Smooth muscle cell (in vitro differentiated cells): ENCODE results near the gene IFT122. TPM values are rescaled to one million over a fixed set of nuclear protein-coding genes. Genes with fewer than 3 reads are reported as not detected.

Source experiments
- DNase-seq: peaks from one replicate; lab custom pipeline; 2025; ENCODE audit not compliant: unreplicated experiment; lab: John Stamatoyannopoulos, UW
- H2AFZ ChIP-seq: fragments of 200-600 bp; sonication (generic); 2 replicates; pipeline ENCODE4 v1.6.0; 2016; ENCODE audit warnings: antibody characterized with exemption, low read depth, mild to moderate bottlenecking
- H3F3A ChIP-seq: fragments of 200-600 bp; sonication (generic); 2 replicates; pipeline ENCODE4 v1.6.0; 2017; ENCODE audit warnings: antibody characterized with exemption, low read depth
- H3K27ac ChIP-seq: fragments of 200-600 bp; sonication (generic); 2 replicates; pipeline ENCODE4 v1.5.1; 2016; ENCODE audit warnings: low read depth, mild to moderate bottlenecking
- H3K27me3 ChIP-seq: fragments of 200-600 bp; sonication (generic); 2 replicates; pipeline ENCODE4 v1.6.1; 2016; ENCODE audit warnings: low read depth, mild to moderate bottlenecking
- H3K36me3 ChIP-seq: fragments of 200-600 bp; sonication (generic); 2 replicates; pipeline ENCODE4 v1.5.1; 2016; ENCODE audit warnings: low read depth
- H3K4me1 ChIP-seq: fragments of 200-600 bp; sonication (generic); 2 replicates; pipeline ENCODE4 v1.5.1; 2016; ENCODE audit warnings: low read depth
- H3K4me2 ChIP-seq: fragments of 200-600 bp; sonication (generic); 2 replicates; pipeline ENCODE4 v1.6.0; 2016; ENCODE audit warnings: mild to moderate bottlenecking
- H3K4me3 ChIP-seq: fragments of 200-600 bp; sonication (generic); 2 replicates; pipeline ENCODE4 v1.5.1; 2016; ENCODE audit warnings: mild to moderate bottlenecking
- H3K79me2 ChIP-seq: fragments of 200-600 bp; sonication (generic); 2 replicates; pipeline ENCODE4 v1.6.0; 2016; ENCODE audit warnings: low read depth, mild to moderate bottlenecking
- H3K9ac ChIP-seq: fragments of 200-600 bp; sonication (generic); 2 replicates; pipeline ENCODE4 v1.6.0; 2016; ENCODE audit warnings: low read depth
- H3K9me3 ChIP-seq: fragments of 200-600 bp; sonication (generic); replicated peaks from 2 replicates; pipeline ENCODE4 v1.5.1; 2016; ENCODE audit warnings: low read depth
- H4K20me1 ChIP-seq: fragments of 200-600 bp; sonication (generic); 2 replicates; pipeline ENCODE4 v1.6.0; 2016; ENCODE audit warnings: low read depth
- CTCF ChIP-seq: fragments of 200-600 bp; sonication (generic); IDR thresholded peaks from 2 replicates; pipeline ENCODE4 v1.5.1; 2017; ENCODE audit warnings: borderline replicate concordance, mild to moderate bottlenecking, antibody characterized with exemption; ENCODE audit not compliant: insufficient read depth, poor library complexity, severe bottlenecking
- WGBS: methylation state at CpG from one replicate; pipeline ENCODE4 v1.1.7; 2016; ENCODE audit warnings: low lambda C conversion rate; 5-methylcytosine and 5-hydroxymethylcytosine counted together
- polyA plus RNA-seq: library from polyadenylated mRNA; unstranded; fragments of >200 nt; fragmentation: Nextera tagmentation; extraction: Ambion mirVana; gene quantifications from 2 replicates; pipeline ENCODE4 v1.2.1, GENCODE V29; 2016
- total RNA-seq: library from RNA; depleted of rRNA; stranded (reverse); fragments of >200 nt; gene quantifications from 2 replicates; pipeline ENCODE4 v1.2.3, GENCODE V29; 2014

Gene IFT122
- total and polyA plus RNA-seq, 2 experiments from 2014 or later: 13.4 to 17.4 TPM

GRCh38 chr3:129524081-129524480, 84.1 kb downstream of the IFT122 start:
- H2AFZ ChIP-seq: no peak overlapping the region
- TF ChIP-seq CTCF: no peak
- no peak overlapping the region for H3K9ac ChIP-seq
- no peaks in the 10 kb centered on the region for H3K79me2 ChIP-seq
- H3K4me1 ChIP-seq: no peaks in the 10 kb centered on the region
- H4K20me1 ChIP-seq: no peaks in the 10 kb centered on the region
- no peaks in the 10 kb centered on the region for H3K27me3 ChIP-seq
- H3K36me3 ChIP-seq: no peaks in the 10 kb centered on the region
- DNase-seq: no peak
- no peak overlapping the region for H3K27ac ChIP-seq
- H3K4me2 ChIP-seq: no peak overlapping the region
- WGBS: 93% methylated on average over 4 of the region's 4 CpGs
- H3K4me3 ChIP-seq: no peak overlapping the region
- H3K9me3 ChIP-seq: no peaks in the 10 kb centered on the region
- no peaks in the 10 kb centered on the region for H3F3A ChIP-seq

- Histone ChIP-seq H3K4me3 (no peak overlapping the region), H3K4me2 (no peak overlapping the region), H3K4me1 (peaks cover 4% of the 10 kb centered on the region), H4K20me1 (no peaks in the 10 kb centered on the region), H3F3A (no peaks in the 10 kb centered on the region), H2AFZ (no peak overlapping the region), H3K9me3 (no peaks in the 10 kb centered on the region), H3K9ac (no peak overlapping the region), H3K27me3 (no peaks in the 10 kb centered on the region), H3K36me3 (no peaks in the 10 kb centered on the region), H3K27ac (no peak overlapping the region), H3K79me2 (no peaks in the 10 kb centered on the region)
- DNase-seq: no peak
- WGBS: 67% methylated on average over 8 of the region's 8 CpGs
- TF ChIP-seq CTCF: no peak
These were observed 85.4 kb downstream of the IFT122 start for GRCh38 chr3:129525341-129525968.

- 95% methylated on average over 12 of the region's 12 CpGs for WGBS
- Histone ChIP-seq H3K4me3 (no peak overlapping the region), H3K79me2 (no peaks in the 10 kb centered on the region), H3K9ac (no peak overlapping the region), H4K20me1 (no peaks in the 10 kb centered on the region), H3K36me3 (no peaks in the 10 kb centered on the region), H3K4me2 (no peak overlapping the region), H3K4me1 (peaks cover 4% of the 10 kb centered on the region), H3K27me3 (no peaks in the 10 kb centered on the region), H3K9me3 (no peaks in the 10 kb centered on the region), H3K27ac (no peak overlapping the region), H3F3A (no peaks in the 10 kb centered on the region), H2AFZ (no peak overlapping the region)
- no peak for TF ChIP-seq CTCF
- no peak for DNase-seq
These were observed 86.3 kb downstream of the IFT122 start for GRCh38 chr3:129526121-129526900.

- WGBS: 94% methylated on average over 11 of the region's 11 CpGs
- no peaks in the 10 kb centered on the region for H3K27me3 ChIP-seq
These were observed 87.2 kb downstream of the IFT122 start for GRCh38 chr3:129527262-129527661.

More at GRCh38 chr3:129527262-129527661, 87.2 kb downstream of the IFT122 start:
- no peaks in the 10 kb centered on the region for H3K36me3 ChIP-seq
- H3K27ac ChIP-seq: no peak overlapping the region
- H4K20me1 ChIP-seq: no peaks in the 10 kb centered on the region
- peaks cover 4% of the 10 kb centered on the region for H3K4me1 ChIP-seq
- H3K4me2 ChIP-seq: no peak overlapping the region
- H2AFZ ChIP-seq: no peak overlapping the region
- no peaks in the 10 kb centered on the region for H3F3A ChIP-seq
- H3K4me3 ChIP-seq: no peak overlapping the region
- H3K79me2 ChIP-seq: no peaks in the 10 kb centered on the region
- no peaks in the 10 kb centered on the region for H3K9me3 ChIP-seq
- no peak for DNase-seq
- no peak for TF ChIP-seq CTCF
- H3K9ac ChIP-seq: no peak overlapping the region
